ENCODE measurements around the gene UQCRC2.
"Not testable (repeated sequence)": the region's sequence is repeated elsewhere in the genome, so short reads cannot be mapped to it uniquely, and the experiment has no call there.

UQCRC2 gene

DNA sequence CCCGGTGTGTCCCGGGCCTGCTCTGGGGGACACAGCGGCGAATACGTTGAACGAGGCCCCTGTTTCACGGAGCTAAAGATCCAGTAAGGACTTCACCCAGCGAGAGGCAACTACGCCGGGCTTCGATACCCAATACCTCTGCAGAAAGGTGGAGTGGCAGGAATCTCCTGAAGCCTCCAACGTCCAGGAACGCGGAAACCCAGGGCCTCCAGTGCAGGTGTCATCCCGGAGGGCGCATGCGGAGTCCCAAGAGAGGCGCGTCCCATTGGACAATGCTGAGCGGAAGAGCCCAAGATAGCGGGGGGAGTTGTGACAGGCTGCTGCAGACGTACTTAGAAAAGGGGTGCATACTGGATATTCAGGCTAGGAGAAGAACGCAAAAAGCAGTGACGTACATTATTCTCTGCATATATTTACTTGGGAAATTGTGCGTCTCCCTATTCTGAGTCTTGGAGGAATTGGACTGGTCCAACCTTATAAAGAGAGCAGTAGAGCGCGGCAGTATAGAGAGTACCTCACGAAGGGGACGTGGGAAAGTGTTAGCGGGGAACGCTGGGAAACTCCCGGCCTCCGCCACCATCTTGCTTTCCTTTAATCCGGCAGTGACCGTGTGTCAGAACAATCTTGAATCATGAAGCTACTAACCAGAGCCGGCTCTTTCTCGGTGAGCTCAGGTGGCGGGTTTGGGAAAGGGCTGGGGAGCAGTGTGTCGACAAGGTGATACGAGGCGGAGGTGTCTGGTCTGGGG, at the start of gene UQCRC2:
UQCRC2 (plus strand) TSS at position 569 of the 748 bp plus-strand sequence; CDS start at position 632, 63 bp downstream.
- DNase-seq (ENCODE audit: low spot score), result peak; percentile 93

DNA sequence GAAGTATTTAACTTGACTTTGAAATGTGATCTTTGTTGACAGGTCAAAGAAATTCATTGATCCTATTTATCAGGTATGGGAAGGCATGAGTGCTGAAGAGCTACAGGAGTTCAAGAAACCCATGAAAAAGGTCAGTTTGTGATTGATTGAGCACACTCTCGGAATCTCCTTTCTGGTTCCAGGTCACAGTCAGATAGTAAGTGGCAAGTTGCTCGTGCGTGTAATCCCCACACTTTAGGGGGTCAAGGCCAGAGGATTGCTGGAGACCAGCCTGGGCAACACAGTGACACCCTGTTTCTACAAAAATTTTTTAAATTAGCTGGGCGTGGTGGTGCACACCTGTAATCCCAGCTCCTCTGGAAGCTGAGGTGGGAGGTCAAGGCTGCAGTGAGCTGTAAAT, 20.5 kb upstream of the UQCRC2 start:
- not testable (repeated sequence) for DNase-seq (ENCODE audit: low spot score)

DNA sequence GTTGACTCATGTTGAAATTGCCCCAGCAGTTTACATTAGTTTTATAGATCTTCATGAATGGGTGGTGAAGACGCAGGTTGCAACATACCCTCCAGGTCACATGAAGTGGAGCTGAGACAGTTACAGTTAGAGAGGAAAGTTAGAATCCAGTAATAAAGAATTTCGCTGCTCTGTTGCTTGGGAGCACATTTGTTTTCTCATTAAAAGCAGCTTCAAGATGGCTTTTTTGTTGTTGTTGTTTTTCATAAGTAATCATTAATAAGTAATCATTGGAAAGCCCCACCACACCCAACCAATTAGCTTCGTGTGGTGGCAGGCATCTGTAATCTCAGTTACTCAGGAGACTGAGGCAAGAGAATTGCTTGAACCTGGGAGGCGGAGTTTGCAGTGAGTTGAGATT, 19.8 kb upstream of the UQCRC2 start:
- DNase-seq (ENCODE audit: low spot score), result not testable (repeated sequence)

DNA sequence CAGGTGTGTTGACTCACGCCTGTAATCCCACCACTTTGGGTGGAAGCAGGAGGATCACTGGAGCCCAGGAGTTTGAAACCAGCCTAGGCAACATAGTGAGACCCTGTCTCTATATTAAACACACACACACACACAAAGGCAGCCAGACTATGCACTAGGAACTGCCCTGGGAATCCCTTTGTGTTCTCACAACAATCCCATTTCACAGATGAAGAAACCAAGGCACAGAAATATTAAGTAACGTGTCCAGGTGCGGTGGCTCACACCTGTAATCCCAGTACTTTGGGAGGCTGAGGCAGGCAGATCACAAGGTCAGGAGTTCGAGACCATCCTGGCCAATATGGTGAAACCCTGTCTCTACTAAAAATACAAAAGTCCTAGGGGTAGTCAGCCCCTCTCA, 19.4 kb upstream of the UQCRC2 start:
- not testable (repeated sequence) for DNase-seq (ENCODE audit: low spot score)

DNA sequence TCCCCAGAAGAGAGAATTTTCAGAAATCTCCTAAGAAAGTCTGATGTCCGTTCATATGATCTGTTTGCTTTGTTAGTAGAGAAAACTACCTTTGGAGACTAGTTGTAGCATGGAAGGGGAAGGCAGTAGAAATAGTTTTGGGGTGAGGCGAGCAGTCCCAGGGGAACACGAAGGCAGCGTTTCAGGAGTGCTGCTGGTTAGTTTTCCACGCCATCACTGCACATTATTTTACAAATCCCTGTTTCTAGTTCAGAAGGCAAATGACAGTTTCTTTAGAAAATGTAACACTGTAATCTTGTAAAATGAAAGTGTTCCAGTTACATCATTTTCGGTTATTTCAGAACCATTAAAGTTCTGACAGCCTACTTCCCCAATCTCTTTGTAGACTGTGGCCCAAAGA, 16.9 kb upstream of the UQCRC2 start:
- DNase-seq (ENCODE audit: low spot score), result not testable (repeated sequence)

DNA sequence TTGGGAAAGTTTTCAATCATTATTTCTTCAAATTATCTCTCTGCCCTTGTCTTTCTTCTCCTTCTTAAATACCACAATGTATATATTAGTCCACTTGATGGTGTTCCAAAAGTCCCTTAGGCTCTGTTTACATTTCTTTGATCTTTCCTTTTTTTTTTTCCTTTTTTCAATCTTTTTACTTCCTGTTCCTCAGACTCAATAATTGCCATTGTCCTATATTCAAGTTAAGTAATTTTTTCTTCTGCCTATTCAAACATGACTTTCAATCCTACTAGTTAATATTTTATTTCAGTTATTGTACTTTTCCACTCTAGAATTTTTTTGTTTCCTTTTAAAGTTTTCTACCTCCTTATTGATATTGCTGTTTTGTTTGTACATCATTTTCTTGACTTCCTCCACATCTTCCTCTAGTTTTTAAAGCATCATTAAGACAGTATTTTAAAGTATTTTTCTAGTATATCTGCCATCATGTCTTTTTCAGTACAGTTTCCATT, 15.8 kb upstream of the UQCRC2 start:
- no peak for DNase-seq (ENCODE audit: low spot score)

DNA sequence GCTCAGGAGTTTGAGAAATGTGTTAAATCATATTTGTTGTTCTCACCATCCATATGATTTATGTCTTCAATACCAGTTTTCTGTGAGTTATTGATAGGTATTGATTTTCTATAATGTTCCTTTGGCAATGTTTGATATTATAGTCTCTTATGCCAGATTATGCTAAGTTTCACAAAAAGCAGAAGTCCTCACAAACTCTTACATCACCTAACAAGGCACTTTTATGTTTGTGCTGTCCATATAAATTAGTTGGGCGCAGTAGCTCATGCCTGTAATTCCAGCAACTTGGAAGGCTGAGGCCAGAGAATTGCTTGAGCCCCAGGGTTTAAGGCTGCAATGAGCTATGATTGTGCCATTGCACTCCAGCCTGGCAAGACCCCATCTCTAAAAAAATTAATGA, 12.6 kb upstream of the UQCRC2 start:
- no peak for DNase-seq (ENCODE audit: low spot score)

DNA sequence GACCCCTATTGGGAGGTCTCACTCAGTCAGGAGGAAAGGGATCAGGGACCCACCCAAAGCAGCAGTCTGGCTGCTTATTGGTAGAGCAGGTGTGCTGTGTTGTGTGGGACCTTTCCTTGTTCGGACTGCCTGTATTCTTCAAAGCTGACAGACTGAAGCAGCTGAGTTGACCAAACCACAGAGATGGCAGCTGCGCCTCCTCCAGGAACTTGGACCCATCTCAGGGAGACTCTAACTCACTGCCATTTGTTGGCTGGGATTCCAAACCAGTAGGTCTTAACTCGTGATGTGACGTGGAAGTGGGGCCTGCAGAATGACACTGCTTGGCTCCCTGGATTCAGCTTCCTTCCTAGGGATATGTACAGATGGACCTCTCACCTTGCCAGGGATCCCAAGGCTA, 9.6 kb upstream of the UQCRC2 start:
- DNase-seq (ENCODE audit: low spot score), result no peak

DNA sequence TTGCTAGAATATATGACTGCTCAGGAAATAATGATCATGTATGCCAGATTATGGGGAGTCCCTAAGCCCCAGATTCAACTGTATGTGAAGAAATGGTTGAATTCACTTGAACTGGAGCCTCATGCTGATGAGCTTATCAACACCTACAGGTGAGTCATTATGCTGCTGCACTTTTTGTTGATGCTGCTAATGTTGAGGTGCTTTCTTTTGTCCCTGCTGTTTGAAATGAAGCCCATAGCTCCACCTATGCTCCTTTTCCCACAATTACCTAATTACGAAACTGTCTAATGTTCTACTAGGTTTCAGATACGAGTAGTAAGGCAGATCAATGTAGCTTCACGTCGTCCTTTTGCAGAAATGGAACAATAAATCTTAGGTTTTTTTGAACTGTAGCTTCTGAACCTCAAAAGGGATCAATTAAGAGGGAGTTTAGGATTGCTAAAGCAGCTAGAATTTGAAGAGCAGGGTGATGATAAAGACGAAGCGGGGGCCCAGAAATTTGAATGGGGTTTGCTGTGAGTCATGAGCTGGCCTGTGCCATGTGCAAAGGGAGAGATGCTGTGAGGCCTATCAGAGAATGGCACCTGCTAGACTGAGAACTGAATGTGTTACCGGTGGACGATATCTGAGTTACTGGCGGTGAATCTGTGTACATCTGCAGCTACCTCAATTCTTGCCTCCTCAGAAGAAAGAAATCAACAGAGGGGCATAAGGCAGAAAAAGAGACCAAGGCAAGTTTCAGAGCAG, 6.1 kb upstream of the UQCRC2 start:
- DNase-seq (ENCODE audit: low spot score), result no peak

DNA sequence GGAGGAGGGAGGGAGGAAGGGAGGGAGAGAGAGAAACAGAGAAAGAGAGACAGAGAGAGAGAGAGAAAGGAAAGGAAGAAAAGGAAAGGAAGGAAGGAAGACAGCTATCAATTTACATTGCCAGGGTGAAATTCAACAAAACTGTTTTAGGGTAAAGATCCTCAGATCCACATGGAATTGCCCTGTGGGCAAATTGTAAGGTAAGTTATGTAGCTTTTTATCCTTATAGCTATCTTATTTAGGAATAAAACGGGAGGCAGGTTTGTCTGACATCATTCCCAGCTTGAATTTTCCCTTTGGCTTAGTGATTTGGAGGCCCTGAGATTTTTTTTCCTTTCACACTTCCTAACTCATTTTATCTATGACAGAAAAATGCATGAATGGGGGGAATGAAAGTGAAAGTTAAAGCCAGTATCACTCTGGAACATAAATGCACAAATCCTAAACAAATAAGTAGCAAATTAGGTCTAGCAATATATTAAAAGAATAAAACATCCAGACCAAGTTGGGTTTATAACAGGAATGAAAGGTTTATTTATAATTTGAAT, 3.4 kb upstream of the UQCRC2 start:
- DNase-seq (ENCODE audit: low spot score), result no peak

DNA sequence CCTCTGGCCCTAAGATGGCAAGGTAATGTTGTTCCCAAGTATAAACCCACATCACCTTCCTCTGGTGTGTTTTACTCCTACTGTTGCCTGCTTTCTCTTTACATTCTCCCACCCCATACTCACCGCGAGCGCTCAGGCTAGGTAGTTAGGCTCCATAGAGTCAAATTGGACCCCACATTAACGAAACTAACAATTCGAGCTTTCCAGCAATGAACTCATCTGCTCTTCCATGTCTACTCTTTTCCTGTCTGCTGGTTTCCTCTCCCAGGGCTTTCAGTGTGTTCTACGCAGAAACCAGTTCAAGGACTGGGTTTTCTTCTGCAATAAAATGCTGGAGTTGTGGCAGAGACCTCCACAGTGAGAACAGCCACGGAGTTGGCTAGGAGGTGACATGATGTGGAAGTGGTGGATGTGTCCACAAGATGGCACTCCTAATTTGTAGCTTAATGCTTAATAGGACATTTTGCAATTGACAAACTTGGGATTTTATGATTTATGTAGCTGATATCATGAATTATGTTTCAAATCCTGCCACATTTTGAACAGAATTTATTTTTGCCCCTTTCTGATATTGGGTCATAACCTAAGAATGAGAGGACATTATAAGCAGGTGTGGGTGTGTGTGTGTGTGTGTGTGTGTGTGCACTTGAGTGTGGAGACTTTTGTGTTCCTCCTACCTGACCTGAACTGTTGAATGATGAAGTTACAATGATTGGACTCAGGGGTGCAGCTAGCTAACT, 2.2 kb upstream of the UQCRC2 start:
- peak; percentile 30 for DNase-seq (ENCODE audit: low spot score)

DNA sequence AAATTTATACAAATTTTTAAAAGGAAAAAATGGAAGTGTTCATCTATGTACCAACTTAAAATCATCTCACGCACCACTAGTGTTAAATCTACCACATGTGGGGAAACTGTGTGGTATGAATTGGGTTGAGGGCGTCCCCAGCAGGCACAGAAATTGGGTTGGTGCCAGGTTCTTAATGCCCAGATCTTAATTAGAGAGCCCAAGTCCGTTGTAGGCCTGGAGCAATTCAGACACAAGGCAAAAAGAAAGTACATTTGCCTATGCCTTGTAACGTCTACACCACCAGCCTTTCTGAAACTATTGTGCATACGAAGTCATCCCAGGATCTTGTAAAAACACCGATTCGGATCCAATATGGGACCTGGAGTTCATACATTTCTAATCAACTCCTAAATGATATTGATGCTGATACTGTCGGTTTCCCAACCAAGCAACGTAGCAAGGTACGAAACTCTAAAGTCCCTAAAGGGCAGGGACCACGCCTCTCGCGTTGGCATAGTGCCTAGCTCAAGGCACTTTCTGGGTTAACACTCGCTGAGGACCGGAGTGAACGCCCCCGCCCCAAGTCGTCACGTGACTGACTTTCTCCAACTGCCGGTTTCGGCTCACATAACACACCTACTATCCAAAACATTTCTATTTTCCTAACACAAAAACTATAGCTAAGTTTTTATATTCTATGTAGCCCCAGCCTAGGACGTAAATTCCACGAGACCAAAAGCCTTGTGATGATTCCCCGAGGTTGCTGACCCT, 945 bp upstream of the UQCRC2 start:
- peak; percentile 64 for DNase-seq (ENCODE audit: low spot score)

DNA sequence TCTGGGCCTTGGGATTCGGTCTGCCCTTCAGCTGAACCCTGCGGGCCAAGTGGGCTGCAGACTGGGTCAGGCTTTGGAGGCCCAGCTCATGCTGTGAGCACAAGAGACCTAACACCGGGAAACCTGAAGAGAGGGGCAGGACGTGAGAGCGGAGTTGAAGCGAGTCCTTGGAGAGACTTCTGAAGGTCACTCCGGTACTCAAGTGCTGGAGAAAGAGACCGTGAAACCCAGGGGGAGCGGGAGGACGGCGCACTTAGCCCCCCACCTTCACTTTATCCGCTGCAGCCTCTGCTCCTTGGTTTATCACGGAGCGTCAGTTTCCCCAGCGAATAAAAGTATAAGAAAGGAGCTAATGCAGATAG, 361 bp downstream of the UQCRC2 start:
- DNase-seq (ENCODE audit: low spot score), result no peak

DNA sequence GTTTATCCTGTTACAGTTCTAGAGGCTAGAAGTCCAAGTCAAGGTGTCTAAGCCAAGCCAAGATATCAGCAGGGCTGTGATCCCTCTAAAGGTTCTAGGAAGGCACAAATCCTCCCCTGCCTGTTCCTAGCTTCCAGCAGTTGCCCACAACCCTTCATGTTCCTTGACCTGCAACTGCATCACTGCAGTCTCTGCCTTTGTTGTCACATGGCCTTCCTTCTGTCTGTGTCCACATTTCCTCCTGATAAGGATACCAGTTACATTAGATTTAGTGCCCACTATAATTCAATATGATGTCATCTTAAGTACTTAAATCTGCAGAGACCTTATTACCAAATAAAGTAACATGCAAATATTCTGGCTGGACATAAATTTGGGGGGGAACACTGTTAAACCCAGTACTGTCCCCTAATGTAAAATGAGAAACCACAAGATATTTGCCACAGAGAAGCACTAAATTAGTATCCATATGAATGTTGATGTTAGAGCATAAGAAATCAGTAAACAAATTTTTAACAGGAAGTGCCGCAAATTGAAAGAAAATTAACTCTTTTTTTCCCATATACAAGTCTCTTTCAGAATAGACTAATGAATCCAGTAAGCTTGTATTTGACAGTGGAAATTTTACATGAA, 4.7 kb downstream of the UQCRC2 start:
- no peak for DNase-seq (ENCODE audit: low spot score)

DNA sequence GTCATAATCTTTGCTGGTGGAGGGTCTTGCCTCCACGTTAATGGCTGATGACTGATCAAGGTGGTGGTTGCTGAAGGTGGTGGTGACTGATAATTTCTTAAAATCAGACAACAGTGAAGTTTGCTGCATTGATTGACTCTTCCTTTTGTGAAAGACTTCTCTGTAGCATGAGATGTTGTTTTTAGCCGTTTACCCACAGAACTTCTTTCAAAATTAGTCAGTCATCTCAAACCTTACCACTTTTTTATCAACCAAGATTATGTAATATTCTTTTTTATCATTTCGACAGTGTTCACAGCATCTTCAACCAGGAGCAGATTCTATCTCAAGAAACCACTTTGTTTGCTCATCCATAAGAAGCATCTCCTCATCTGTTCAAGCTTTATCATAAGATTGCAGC, 5.9 kb downstream of the UQCRC2 start:
- DNase-seq (ENCODE audit: low spot score), result no peak

DNA sequence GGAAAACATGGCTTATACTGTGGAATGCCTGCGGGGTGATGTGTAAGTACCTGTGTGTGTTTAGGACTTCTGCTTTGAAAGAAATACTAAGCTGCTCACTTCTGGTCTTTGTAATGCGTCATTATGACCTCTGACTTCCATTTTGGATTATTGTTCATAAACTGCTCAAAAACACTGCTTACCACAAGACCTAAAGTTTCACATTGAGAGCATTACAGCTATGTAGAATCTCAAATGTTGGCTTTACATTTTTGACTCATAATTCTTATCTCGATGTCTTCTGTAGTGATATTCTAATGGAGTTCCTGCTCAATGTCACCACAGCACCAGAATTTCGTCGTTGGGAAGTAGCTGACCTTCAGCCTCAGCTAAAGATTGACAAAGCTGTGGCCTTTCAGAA, 9.3 kb downstream of the UQCRC2 start:
- no peak for DNase-seq (ENCODE audit: low spot score)

DNA sequence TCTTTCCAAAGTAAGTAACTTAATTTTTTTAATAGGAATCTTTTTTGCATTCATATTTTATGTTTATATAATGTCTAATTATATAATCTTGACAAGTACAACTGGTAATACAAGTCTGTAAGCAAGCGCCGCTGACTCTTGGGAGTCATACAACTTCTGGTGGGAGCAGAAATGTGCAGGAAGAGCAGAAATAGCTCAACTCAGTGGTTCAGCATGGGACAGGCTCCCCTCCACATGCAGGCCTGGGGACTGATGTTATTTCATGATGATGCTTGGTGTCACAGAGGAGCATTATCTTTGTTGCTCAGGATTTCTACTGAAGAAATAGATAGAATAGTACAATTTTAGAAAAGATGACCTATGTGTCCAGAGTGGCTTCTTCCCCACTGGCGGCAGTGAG, 10.7 kb downstream of the UQCRC2 start:
- no peak for DNase-seq (ENCODE audit: low spot score)

DNA sequence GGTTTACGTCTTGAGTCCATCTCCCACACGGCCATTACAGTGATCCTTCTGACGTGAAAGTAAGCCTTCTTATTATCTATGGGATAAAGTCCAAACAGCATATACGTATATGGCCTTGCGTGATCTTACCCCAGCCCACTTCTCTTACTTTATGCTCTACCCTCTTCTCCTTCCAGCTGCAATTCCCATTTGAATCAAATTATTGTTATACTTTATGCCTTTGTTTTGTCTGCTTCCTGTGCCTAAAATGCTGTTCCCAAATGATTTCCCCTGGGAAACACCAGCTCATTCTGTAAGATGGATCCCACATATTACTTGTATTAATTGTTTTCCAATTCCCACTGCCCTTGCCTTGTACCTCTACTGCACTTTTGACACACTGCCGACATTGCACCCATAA, 11.2 kb downstream of the UQCRC2 start:
- no peak for DNase-seq (ENCODE audit: low spot score)

DNA sequence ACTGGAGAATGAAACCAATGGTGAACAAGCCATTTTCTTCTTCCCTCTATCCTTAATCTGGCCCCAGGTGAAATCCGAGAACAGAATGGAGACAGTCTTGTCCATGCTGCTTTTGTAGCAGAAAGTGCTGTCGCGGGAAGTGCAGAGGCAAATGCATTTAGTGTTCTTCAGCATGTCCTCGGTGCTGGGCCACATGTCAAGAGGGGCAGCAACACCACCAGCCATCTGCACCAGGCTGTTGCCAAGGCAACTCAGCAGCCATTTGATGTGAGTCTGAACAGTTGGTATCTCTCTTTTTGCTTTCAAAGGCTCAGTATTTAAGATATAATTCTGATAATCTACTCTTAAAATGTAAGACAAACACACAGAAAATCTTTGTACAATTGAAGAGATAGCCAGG, 18.7 kb downstream of the UQCRC2 start:
- DNase-seq (ENCODE audit: low spot score), result no peak

DNA sequence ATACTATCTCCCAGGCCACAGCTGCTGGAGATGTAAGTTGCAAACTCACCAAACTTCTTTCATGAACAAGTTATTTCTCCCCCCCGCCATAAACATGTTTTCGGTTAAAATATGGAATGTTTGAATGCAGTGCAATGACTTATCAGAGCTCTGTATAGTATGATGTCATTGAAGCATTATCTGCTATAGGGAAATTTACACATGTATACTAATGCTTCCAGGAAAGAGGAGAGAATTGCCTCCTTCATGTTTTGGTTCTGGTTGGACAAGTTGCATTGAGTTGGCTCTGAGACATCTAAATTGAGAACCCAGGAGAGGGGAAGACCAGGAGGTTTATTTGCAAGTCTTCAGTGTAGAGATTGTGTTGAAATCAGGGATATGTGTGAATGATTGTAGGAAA, 20.8 kb downstream of the UQCRC2 start:
- no peak for DNase-seq (ENCODE audit: low spot score)

DNA sequence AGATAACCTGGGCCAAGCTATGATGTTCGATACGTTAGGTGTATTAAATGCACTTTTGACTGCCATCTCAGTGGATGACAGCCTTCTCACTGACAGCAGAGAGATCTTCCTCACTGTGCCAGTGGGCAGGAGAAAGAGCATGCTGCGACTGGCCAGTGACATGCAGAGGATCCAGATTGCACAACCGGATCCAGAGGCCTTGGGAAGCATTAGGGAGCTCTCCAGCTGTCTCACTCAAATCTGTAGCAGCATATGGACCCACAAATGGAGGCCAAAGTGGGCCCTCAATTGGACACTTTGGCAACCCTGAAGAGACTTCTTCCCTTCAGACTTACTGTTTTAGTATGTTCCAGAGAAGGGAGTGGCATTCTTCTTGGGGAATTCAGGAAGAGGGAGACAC, 26.9 kb downstream of the UQCRC2 start:
- DNase-seq (ENCODE audit: low spot score), result no peak

Data from kidney capillary endothelial cell (primary cell).